GM10266 (cell line): ENCODE data around the gene SUN1.

Source experiments
- DNase-seq: peaks from one replicate; pipeline ENCODE4 v3.0.0; 2012; ENCODE audit errors: extremely low spot score
- CTCF ChIP-seq: IDR thresholded peaks from 2 replicates; pipeline ENCODE4 v1.5.1; 2012; ENCODE audit warnings: mild to moderate bottlenecking, low read depth; ENCODE audit not compliant: control insufficient read depth, insufficient read depth; ENCODE audit errors: missing control alignments

SUN1 gene

GRCh38 chr7:885893-886625 is 53.8 kb downstream of the SUN1 start:
- no peak for DNase-seq
- TF ChIP-seq CTCF, result no peak

- no peak for DNase-seq
- TF ChIP-seq CTCF, result no peak
Measured at GRCh38 chr7:886626-887487, 54.6 kb downstream of the SUN1 start.

DNA sequence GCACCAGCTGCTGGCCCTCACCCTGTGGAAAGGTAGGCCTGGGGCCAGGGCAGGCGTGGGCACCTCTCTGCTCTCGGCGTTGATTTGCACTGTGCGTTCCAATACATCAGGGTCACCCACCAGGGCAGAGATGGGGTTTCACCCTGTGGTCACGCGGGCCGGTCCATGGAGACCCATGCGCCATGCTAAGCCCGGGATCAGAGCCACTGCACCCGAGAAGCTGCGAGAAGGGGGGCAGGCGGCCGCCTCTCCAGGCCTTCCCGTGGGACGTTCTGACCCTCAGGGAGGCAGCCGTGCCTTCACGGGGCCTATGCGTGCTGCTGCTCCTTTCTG is 55.2 kb downstream of the SUN1 start:
- TF ChIP-seq CTCF, result no peak
- no peak for DNase-seq

DNA sequence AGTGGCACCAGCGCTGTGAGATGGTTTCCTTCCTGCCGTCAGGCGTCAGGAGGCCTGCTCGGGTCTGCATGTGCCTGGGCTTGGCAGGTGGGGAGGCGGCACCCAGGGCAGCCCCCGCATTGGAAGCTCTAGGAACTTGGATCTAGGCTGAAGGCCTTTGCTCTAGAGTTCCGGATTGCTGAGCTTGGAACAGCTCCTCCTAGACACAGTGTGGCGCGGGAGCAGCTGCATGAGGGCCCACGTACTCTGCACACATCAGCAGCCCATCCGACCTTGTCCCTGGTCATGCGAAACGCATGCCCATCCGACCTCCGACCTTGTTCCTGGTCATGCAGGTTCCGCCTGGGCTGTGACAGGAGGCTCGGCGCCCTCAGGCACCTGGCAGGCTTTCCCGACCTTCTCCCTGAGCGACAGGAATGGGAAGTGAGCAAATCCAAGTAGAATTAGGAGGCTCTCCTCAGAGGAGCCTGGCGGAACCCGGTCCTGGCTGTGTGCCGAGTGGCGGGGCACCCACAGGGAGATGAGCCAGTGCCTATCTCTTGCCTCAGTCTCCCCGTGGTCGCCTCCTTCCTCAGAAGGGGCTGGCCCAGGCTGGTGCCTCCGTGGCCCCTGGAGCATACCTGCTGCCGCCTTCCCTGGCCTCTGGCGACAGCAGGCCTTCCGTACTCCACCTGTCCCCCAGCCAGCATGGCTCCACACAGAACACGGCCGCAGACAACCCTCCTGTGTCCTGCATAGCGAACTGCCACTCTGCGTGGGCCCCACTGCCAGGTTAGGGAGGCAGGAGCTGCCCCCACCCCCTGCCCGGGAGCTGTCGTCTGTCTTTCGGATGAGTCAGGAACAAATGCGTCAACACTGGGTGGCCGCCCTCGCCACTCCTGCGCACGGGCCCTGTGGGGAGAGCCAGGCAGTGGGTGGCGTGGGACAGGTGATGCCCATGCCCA is 56.1 kb downstream of the SUN1 start:
- no peak for TF ChIP-seq CTCF
- DNase-seq, result no peak

DNA sequence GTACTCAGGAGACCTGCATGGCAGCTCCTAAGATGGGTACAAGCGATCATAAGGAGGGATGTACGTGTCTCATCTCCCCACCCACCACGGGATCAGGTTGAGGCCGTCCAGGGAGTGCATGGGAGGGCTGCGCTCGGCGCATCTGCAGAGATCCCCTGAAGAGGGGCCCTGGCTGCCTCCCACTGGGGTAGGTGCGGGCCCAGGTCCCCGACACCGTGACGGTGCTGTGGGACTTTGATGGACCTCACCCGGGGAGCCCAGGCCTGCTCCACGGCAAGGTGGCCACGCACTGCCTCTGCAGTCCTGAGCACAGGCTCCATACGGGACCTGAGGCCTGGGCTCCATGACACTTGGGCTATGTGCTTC is 56.7 kb downstream of the SUN1 start:
- no peak for DNase-seq
- no peak for TF ChIP-seq CTCF

GRCh38 chr7:889391-889790 is 57.1 kb downstream of the SUN1 start:
- DNase-seq, result no peak

More at GRCh38 chr7:889391-889790, 57.1 kb downstream of the SUN1 start:
- no peak for TF ChIP-seq CTCF
